ENCODE data around the gene NDST1.

DNA sequence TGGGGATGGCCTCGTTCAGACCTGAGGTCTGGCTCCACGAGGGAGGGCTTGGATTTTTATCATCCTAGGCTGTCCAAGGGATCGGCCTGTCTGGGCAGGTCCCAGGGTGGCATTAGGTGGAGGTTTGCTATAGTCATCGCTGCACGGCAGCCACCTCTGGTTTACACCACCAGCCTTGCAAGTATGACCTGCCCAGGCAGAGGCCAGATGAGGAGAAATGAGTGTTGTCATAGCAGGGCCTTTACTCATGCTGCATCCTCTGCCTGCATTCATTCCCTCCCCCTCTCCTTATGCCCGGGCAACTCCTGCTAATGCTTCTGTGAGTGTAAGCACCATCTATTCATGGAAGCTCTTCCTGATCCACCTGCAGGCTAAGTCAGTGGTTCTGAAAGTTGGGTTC is 15.3 kb upstream of the NDST1 start:
- TF ChIP-seq, protein P1, sequence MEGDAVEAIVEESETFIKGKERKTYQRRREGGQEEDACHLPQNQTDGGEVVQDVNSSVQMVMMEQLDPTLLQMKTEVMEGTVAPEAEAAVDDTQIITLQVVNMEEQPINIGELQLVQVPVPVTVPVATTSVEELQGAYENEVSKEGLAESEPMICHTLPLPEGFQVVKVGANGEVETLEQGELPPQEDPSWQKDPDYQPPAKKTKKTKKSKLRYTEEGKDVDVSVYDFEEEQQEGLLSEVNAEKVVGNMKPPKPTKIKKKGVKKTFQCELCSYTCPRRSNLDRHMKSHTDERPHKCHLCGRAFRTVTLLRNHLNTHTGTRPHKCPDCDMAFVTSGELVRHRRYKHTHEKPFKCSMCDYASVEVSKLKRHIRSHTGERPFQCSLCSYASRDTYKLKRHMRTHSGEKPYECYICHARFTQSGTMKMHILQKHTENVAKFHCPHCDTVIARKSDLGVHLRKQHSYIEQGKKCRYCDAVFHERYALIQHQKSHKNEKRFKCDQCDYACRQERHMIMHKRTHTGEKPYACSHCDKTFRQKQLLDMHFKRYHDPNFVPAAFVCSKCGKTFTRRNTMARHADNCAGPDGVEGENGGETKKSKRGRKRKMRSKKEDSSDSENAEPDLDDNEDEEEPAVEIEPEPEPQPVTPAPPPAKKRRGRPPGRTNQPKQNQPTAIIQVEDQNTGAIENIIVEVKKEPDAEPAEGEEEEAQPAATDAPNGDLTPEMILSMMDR (IDR thresholded peaks at IDR 0.05), result no peak
- no peak for TF ChIP-seq POLR2A (IDR thresholded peaks at IDR 0.05)
